Liver (tissue), 9 donors: ENCODE results near the gene MYL6B. TPM values are rescaled to one million over a fixed set of nuclear protein-coding genes. Genes with fewer than 3 reads are reported as not detected.

Source experiments
- DNase-seq: peaks from one replicate; pipeline ENCODE4 v3.0.0-alpha.2; 2017; ENCODE audit warnings: low spot score
- H3K27ac ChIP-seq, 2 donors: one replicate each; pipeline ENCODE4 v1.7.0; 2013; ENCODE audit warnings: inconsistent platforms in 2 of 2, low read length in 2 of 2, control low read depth in 1 of 2, low read depth in 1 of 2, mild to moderate bottlenecking in 1 of 2
- H3K27me3 ChIP-seq, 4 donors: one replicate each; pipeline versions ENCODE4 v1.6.1 to v1.7.0; 2013; ENCODE audit warnings: low read length in 3 of 4, inconsistent platforms in 1 of 4, mild to moderate bottlenecking in 1 of 4, moderate library complexity in 1 of 4; ENCODE audit not compliant: control insufficient read depth in 4 of 4, insufficient read depth in 4 of 4
- H3K36me3 ChIP-seq, 4 donors: one replicate each; pipeline versions ENCODE4 v1.6.1 to v1.7.0; 2013; ENCODE audit warnings: low read length in 3 of 4, mild to moderate bottlenecking in 3 of 4, low read depth in 1 of 4, moderate library complexity in 1 of 4; ENCODE audit not compliant: control insufficient read depth in 4 of 4, insufficient read depth in 3 of 4
- H3K4me1 ChIP-seq, 4 donors: one replicate each; pipeline versions ENCODE4 v1.6.1 to v1.7.0; 2013; ENCODE audit warnings: low read length in 3 of 4, mild to moderate bottlenecking in 3 of 4, moderate library complexity in 1 of 4; ENCODE audit not compliant: control insufficient read depth in 4 of 4, insufficient read depth in 4 of 4
- H3K4me3 ChIP-seq, 3 donors: one replicate each; pipeline versions ENCODE4 v1.6.1 to v1.7.0; 2013; ENCODE audit warnings: low read length in 3 of 3, control low read depth in 1 of 3, low read depth in 1 of 3, mild to moderate bottlenecking in 1 of 3
- H3K9ac ChIP-seq, 2 donors: one replicate each; pipeline ENCODE4 v1.7.0; 2013; ENCODE audit warnings: low read length in 2 of 2, mild to moderate bottlenecking in 2 of 2, moderate library complexity in 2 of 2, control low read depth in 1 of 2, low read depth in 1 of 2
- H3K9me3 ChIP-seq, 4 donors: one replicate each; pipeline versions ENCODE4 v1.6.1 to v1.7.0; 2013; ENCODE audit warnings: low read length in 3 of 4; ENCODE audit not compliant: control insufficient read depth in 4 of 4
- EGR1 ChIP-seq, 2 donors: IDR thresholded peaks; 2 replicates each; pipeline ENCODE4 v1.6.1; 2016 to 2018; ENCODE audit warnings: antibody characterized with exemption in 2 of 2, low read depth in 2 of 2
- FOXA1 ChIP-seq: IDR thresholded peaks from 2 replicates; pipeline ENCODE4 v1.6.1; 2016; ENCODE audit warnings: antibody characterized with exemption
- HNF4G ChIP-seq: IDR thresholded peaks from 2 replicates; pipeline ENCODE4 v1.6.1; 2016; ENCODE audit warnings: antibody characterized with exemption
- NR2F2 ChIP-seq: IDR thresholded peaks from 2 replicates; pipeline ENCODE4 v1.6.1; 2016; ENCODE audit warnings: antibody characterized with exemption
- RAD21 ChIP-seq, 2 donors: IDR thresholded peaks; 2 replicates each; pipeline ENCODE4 v1.6.1; 2016; ENCODE audit warnings: antibody characterized with exemption in 2 of 2, mild to moderate bottlenecking in 2 of 2
- REST ChIP-seq: IDR thresholded peaks from 2 replicates; pipeline ENCODE4 v1.6.1; 2016; ENCODE audit warnings: antibody characterized with exemption, mild to moderate bottlenecking
- RXRA ChIP-seq, 2 donors: IDR thresholded peaks; 2 replicates each; pipeline ENCODE4 v1.6.1; 2017 to 2018; ENCODE audit warnings: antibody characterized with exemption in 2 of 2, mild to moderate bottlenecking in 1 of 2
- SP1 ChIP-seq: IDR thresholded peaks from 2 replicates; pipeline ENCODE4 v1.6.1; 2018; ENCODE audit warnings: antibody characterized with exemption, mild to moderate bottlenecking
- YY1 ChIP-seq: IDR thresholded peaks from 2 replicates; pipeline ENCODE4 v1.6.1; 2016; ENCODE audit warnings: antibody characterized with exemption, mild to moderate bottlenecking
- WGBS: extraction: QIAGEN DNeasy Blood & Tissue Kit; methylation state at CpG from one replicate; pipeline ENCODE4 v1.1.7; 2013; 5-methylcytosine and 5-hydroxymethylcytosine counted together
- polyA plus RNA-seq, 2 donors: library from polyadenylated mRNA; stranded (reverse) in 1 of 2; unstranded in 1 of 2; fragments of 200-250 nt in 1 of 2; fragments of >200 nt in 1 of 2; fragmentation: Nextera tagmentation in 1 of 2; extraction: Ambion mirVana in 1 of 2; gene quantifications; one replicate each; pipeline versions ENCODE4 v1.2.1 to v1.2.3, GENCODE V29; 2013 to 2015
- total RNA-seq, 2 donors: library from RNA; depleted of rRNA; stranded (reverse); fragments of >200 nt; gene quantifications; one replicate each; pipeline ENCODE4 v1.2.3, GENCODE V29; 2014
- TF ChIP-seq, protein P1 (sequence below): IDR thresholded peaks from 2 replicates; pipeline ENCODE4 v1.6.1; 2016; ENCODE audit warnings: antibody characterized with exemption
- TF ChIP-seq, protein P2 (sequence below): fragments of 150-350 bp; IDR thresholded peaks from 2 replicates; pipeline ENCODE4 v1.5.1; 2017; ENCODE audit warnings: improper control_type of control experiment, low read depth, low read length; ENCODE audit not compliant: missing input control
- TF ChIP-seq, protein P3 (sequence below): IDR thresholded peaks from 2 replicates; pipeline ENCODE4 v1.6.1; 2016; ENCODE audit warnings: antibody characterized with exemption
- donor health status: healthy.
- donor health status: healthy.
- donor health status: healthy.
- donor health status: healthy.
- donor health status: healthy.

The MYL6B gene
- total and polyA plus RNA-seq, 4 donors: 3.7 to 14.2 (median 12.6) TPM

DNA sequence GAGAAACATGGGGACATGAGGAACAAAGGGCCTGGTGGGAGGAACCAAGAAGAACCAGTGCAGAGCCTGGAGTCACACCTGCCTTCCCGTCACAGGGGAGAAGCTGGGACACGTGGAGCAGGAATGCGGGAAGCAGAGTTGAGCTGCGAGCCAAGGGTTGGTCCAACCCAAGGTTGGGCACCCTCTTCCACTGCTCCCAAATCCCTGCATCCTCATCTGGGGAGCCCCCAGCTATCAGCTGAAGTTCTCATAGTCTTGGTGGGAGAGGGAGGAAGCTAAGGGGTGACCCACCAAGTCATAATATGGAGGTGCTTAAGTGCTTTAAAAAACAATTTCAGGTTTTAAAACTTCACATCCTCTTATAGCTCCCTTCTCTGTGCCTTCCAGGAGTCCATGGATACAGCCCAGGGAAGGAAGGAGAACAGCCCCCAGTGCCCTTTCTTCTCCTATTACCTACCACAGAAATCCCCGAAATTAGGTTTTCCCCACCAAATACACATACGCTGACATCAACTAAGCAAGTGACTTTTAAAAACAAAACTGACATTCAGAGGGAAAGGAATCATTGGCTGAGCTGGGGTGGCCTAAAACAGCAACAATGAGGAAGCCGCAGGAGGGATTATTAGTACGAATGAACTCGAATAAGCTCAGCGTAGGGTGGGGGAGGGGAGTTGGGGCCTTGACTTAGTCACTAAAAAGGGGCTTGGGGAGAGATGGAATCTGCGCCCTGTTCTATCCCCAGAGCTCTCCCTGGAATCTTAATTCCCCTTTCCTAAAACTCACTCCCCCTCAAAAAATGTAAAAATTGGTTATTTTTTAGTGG is 10.3 kb downstream of the MYL6B start (continued):
- TF ChIP-seq, protein P1, sequence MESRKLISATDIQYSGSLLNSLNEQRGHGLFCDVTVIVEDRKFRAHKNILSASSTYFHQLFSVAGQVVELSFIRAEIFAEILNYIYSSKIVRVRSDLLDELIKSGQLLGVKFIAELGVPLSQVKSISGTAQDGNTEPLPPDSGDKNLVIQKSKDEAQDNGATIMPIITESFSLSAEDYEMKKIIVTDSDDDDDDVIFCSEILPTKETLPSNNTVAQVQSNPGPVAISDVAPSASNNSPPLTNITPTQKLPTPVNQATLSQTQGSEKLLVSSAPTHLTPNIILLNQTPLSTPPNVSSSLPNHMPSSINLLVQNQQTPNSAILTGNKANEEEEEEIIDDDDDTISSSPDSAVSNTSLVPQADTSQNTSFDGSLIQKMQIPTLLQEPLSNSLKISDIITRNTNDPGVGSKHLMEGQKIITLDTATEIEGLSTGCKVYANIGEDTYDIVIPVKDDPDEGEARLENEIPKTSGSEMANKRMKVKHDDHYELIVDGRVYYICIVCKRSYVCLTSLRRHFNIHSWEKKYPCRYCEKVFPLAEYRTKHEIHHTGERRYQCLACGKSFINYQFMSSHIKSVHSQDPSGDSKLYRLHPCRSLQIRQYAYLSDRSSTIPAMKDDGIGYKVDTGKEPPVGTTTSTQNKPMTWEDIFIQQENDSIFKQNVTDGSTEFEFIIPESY: no peak
- no peak for TF ChIP-seq RAD21 (IDR thresholded peaks at IDR 0.05)
- no peak for TF ChIP-seq SP1

- no peak for TF ChIP-seq HNF4G
- no peak for TF ChIP-seq YY1
- no peak for TF ChIP-seq EGR1 (IDR thresholded peaks at IDR 0.05; ENCODE audit: low read depth in 2 of 2)
- no peak for TF ChIP-seq REST
- no peak for TF ChIP-seq RXRA (IDR thresholded peaks at IDR 0.05)
- no peak for TF ChIP-seq SP1
- TF ChIP-seq, protein P2, sequence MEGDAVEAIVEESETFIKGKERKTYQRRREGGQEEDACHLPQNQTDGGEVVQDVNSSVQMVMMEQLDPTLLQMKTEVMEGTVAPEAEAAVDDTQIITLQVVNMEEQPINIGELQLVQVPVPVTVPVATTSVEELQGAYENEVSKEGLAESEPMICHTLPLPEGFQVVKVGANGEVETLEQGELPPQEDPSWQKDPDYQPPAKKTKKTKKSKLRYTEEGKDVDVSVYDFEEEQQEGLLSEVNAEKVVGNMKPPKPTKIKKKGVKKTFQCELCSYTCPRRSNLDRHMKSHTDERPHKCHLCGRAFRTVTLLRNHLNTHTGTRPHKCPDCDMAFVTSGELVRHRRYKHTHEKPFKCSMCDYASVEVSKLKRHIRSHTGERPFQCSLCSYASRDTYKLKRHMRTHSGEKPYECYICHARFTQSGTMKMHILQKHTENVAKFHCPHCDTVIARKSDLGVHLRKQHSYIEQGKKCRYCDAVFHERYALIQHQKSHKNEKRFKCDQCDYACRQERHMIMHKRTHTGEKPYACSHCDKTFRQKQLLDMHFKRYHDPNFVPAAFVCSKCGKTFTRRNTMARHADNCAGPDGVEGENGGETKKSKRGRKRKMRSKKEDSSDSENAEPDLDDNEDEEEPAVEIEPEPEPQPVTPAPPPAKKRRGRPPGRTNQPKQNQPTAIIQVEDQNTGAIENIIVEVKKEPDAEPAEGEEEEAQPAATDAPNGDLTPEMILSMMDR: no peak
- TF ChIP-seq FOXA1: no peak
- TF ChIP-seq NR2F2: no peak
- TF ChIP-seq, protein P3, sequence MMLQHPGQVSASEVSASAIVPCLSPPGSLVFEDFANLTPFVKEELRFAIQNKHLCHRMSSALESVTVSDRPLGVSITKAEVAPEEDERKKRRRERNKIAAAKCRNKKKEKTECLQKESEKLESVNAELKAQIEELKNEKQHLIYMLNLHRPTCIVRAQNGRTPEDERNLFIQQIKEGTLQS: no peak
- H3K27me3 ChIP-seq: no peaks in the 10 kb centered on the region
- no peak overlapping the region for H3K4me3 ChIP-seq
- H3K4me1 ChIP-seq: peaks cover 0 to 27% (median 25%) of the 10 kb centered on the region in 4 donors
- no peaks in the 10 kb centered on the region for H3K9me3 ChIP-seq
- no peak overlapping the region for H3K27ac ChIP-seq
- DNase-seq: no peak
- H3K36me3 ChIP-seq: peaks cover 27 to 68% (median 58%) of the 10 kb centered on the region in 4 donors
- WGBS: 82% methylated on average over 11 of the region's 11 CpGs
- H3K9ac ChIP-seq: no peak overlapping the region
Observed at GRCh38 chr12:56163533-56164344, 11.4 kb downstream of the MYL6B start.
